ENCODE data around the gene CLEC1B. TPM values are rescaled to one million over a fixed set of nuclear protein-coding genes. Genes with fewer than 3 reads are reported as not detected.

Gene CLEC1B
- total and polyA plus RNA-seq, 2 experiments from 2014 or later, result 0.20 to 2.4 TPM

DNA sequence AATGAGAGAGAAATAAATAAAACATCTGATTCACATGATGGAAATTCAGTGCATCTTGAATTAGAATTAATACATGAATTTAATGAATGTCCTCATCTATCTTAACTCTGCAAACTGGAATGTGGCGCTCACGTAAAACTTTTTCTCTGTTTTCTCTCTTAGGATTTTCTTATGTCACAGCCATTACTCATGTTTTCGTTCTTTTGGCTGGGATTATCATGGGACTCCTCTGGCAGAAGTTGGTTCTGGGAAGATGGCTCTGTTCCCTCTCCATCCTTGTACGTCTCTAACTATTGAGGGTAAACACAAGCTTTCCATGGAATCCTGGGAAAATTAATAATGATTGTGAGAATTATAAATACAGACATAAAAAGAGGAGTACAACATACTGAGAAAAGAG is 16.5 kb upstream of the CLEC1B start:
- Histone ChIP-seq H2AFZ (no peak overlapping the region), H3K4me3 (no peak overlapping the region), H3K4me1 (ENCODE audit: insufficient read depth) (no peaks in the 10 kb centered on the region), H3K9me3 (ENCODE audit: low read depth) (no peaks in the 10 kb centered on the region), H4K20me1 (ENCODE audit: insufficient read depth, poor library complexity, severe bottlenecking) (no peaks in the 10 kb centered on the region), H3K4me2 (no peak overlapping the region), H3K27me3 (no peaks in the 10 kb centered on the region), H3K9me2 (replicated peaks; ENCODE audit: insufficient read depth) (no peaks in the 10 kb centered on the region), H3K27ac (no peak overlapping the region), H3K79me2 (no peaks in the 10 kb centered on the region), H3K36me3 (replicated peaks; ENCODE audit: insufficient read depth, low read depth) (no peaks in the 10 kb centered on the region)
- no peak for DNase-seq (ENCODE audit: low spot score)
- TF ChIP-seq EZH2phosphoT487 (IDR thresholded peaks at IDR 0.05; ENCODE audit: low read depth, severe bottlenecking, unreplicated experiment) (no peak), EZH2 (IDR thresholded peaks at IDR 0.05; ENCODE audit: borderline replicate concordance) (no peak)
- TF ChIP-seq, protein P1, sequence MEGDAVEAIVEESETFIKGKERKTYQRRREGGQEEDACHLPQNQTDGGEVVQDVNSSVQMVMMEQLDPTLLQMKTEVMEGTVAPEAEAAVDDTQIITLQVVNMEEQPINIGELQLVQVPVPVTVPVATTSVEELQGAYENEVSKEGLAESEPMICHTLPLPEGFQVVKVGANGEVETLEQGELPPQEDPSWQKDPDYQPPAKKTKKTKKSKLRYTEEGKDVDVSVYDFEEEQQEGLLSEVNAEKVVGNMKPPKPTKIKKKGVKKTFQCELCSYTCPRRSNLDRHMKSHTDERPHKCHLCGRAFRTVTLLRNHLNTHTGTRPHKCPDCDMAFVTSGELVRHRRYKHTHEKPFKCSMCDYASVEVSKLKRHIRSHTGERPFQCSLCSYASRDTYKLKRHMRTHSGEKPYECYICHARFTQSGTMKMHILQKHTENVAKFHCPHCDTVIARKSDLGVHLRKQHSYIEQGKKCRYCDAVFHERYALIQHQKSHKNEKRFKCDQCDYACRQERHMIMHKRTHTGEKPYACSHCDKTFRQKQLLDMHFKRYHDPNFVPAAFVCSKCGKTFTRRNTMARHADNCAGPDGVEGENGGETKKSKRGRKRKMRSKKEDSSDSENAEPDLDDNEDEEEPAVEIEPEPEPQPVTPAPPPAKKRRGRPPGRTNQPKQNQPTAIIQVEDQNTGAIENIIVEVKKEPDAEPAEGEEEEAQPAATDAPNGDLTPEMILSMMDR (IDR thresholded peaks at IDR 0.05; ENCODE audit: poor library complexity), result no peak
- WGBS (ENCODE audit: low lambda C conversion rate, missing lambda C conversion rate), result 84% methylated on average over 4 of the region's 4 CpGs

DNA sequence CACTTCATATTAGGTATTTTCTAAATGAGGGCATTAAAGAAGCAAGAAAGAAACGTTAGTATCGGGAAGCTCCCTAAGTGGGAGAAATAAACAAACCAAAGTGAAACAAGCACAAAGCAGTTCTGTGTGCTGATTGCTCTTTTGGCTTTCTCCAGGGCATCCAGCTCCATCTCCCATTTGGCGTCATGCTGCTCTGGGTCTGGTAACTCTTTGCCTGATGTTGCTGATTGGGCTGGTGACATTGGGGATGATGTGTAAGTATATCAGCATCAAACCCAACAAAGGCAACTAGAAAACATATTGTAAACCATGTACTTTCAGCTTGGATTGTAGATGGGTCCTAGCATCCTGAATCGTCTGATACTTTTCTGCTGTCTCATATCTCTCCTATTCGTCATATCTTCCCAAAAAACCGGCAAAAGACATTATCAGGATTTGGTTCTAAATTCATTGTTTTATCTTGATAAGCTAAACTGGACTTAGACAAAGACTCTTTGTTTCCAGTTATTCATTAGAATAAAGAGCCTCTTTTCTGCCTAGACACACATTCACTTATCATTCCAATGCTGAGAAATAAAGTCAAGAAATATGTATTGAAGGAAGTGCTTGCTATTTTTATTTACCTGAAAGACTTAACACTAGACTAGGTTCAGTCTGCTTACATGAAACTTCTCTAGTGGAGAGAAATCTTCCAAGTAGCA is 13.9 kb upstream of the CLEC1B start:
- no peak overlapping the region for H2AFZ ChIP-seq
- no peak for DNase-seq (ENCODE audit: low spot score)
- no peaks in the 10 kb centered on the region for H3K4me1 ChIP-seq (ENCODE audit: insufficient read depth)
- H3K4me2 ChIP-seq, result no peak overlapping the region
- no peaks in the 10 kb centered on the region for H3K79me2 ChIP-seq
- no peaks in the 10 kb centered on the region for H4K20me1 ChIP-seq (ENCODE audit: insufficient read depth, poor library complexity, severe bottlenecking)
- H3K4me3 ChIP-seq, result no peak overlapping the region
- no peaks in the 10 kb centered on the region for H3K9me2 ChIP-seq (replicated peaks; ENCODE audit: insufficient read depth)
- TF ChIP-seq EZH2phosphoT487 (IDR thresholded peaks at IDR 0.05; ENCODE audit: low read depth, severe bottlenecking, unreplicated experiment), result no peak
- TF ChIP-seq, protein P1 (IDR thresholded peaks at IDR 0.05; ENCODE audit: poor library complexity), result no peak
- no peak for TF ChIP-seq EZH2 (IDR thresholded peaks at IDR 0.05; ENCODE audit: borderline replicate concordance)
- no peaks in the 10 kb centered on the region for H3K9me3 ChIP-seq (ENCODE audit: low read depth)
- H3K36me3 ChIP-seq (replicated peaks; ENCODE audit: insufficient read depth, low read depth), result no peaks in the 10 kb centered on the region
- H3K27me3 ChIP-seq, result no peaks in the 10 kb centered on the region
- WGBS (ENCODE audit: low lambda C conversion rate, missing lambda C conversion rate), result 82% methylated on average over 6 of the region's 6 CpGs
- no peak overlapping the region for H3K27ac ChIP-seq

DNA sequence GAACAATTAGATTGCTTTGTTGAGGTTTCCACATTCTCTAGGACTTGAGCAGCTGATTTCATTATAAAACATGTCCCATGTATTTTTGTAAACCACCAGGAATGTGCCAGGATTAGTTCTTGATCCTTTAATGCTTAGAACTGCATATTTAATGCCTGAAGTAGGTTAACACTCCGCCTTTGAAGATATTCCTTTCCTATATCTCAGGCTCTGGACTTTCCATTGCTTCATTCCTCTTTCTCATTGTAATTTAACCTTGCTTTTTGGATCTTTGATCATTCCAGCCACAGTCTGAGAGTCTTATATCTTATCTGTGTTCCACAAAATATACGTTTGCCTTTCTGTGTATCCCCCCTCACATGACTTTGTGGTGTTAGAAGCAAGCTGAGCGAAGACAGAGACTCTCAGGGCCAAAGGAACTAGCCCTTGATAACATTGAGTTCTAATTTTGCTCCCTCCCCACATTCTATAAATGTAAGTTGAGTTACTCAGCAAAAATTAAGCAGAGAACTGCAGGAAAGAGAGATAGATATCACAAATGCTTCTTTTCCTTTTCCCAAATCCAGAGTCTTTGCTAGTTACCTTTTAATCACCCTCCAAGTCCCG is 2.4 kb upstream of the CLEC1B start:
- Histone ChIP-seq H3K9me3 (ENCODE audit: low read depth) (no peaks in the 10 kb centered on the region), H3K9me2 (replicated peaks; ENCODE audit: insufficient read depth) (no peaks in the 10 kb centered on the region), H4K20me1 (ENCODE audit: insufficient read depth, poor library complexity, severe bottlenecking) (no peaks in the 10 kb centered on the region), H3K79me2 (no peaks in the 10 kb centered on the region), H3K27ac (peak overlapping the region; percentile 13), H2AFZ (peak overlapping the region; percentile 20), H3K36me3 (replicated peaks; ENCODE audit: insufficient read depth, low read depth) (no peaks in the 10 kb centered on the region), H3K4me3 (no peak overlapping the region), H3K4me1 (ENCODE audit: insufficient read depth) (no peaks in the 10 kb centered on the region), H3K4me2 (peak overlapping the region; percentile 3), H3K27me3 (no peaks in the 10 kb centered on the region)
- TF ChIP-seq, protein P1 (IDR thresholded peaks at IDR 0.05; ENCODE audit: poor library complexity), result no peak
- 47% methylated on average over 4 of the region's 4 CpGs for WGBS (ENCODE audit: low lambda C conversion rate, missing lambda C conversion rate)
- DNase-seq (ENCODE audit: low spot score), result no peak
